Right lobe of liver (tissue), 6 donors: Measurements from ENCODE around the gene ATP6V0A1. TPM values are rescaled to one million over a fixed set of nuclear protein-coding genes. Genes with fewer than 3 reads are reported as not detected.

Source experiments
- ATAC-seq, 4 donors: fragments of 200-7000 bp; cut with Tn5 transposase; one replicate each; pipeline ENCODE4 v1.9.1; 2020; ENCODE audit warnings: mild to moderate bottlenecking in 4 of 4, moderate library complexity in 4 of 4
- DNase-seq, 3 donors: peaks; one replicate each; pipeline ENCODE4 v3.0.0-alpha.2; 2020
- H3K27ac ChIP-seq, 3 donors: fragments of 200-600 bp; one replicate each; pipeline ENCODE4 v1.8.0; 2022
- H3K27me3 ChIP-seq, 2 donors: fragments of 200-600 bp; one replicate each; pipeline ENCODE4 v1.8.0; 2022
- H3K36me3 ChIP-seq, 4 donors: fragments of 200-600 bp; sonication (generic) in 1 of 4; one replicate each; pipeline versions ENCODE4 v1.5.1 to v1.8.0; 2017 to 2022; ENCODE audit warnings: control low read depth in 1 of 4
- H3K4me1 ChIP-seq, 4 donors: fragments of 200-600 bp; sonication (generic) in 1 of 4; one replicate each; pipeline versions ENCODE4 v1.5.1 to v1.8.0; 2017 to 2022; ENCODE audit warnings: control low read depth in 1 of 4
- H3K4me3 ChIP-seq, 3 donors: fragments of 200-600 bp; one replicate each; pipeline ENCODE4 v1.8.0; 2022
- H3K9me3 ChIP-seq, 4 donors: fragments of 200-600 bp; sonication (generic) in 1 of 4; one replicate each; pipeline versions ENCODE4 v1.5.1 to v1.8.0; 2017 to 2022; ENCODE audit warnings: control low read depth in 1 of 4
- CTCF ChIP-seq, 4 donors: fragments of 200-600 bp in 3 of 4; fragments of 450-650 bp in 1 of 4; IDR thresholded peaks; one replicate each; pipeline versions ENCODE4 v1.5.1 to v1.8.0; 2016 to 2022; ENCODE audit warnings: antibody characterized with exemption in 4 of 4, mild to moderate bottlenecking in 2 of 4
- POLR2A ChIP-seq: fragments of 450-650 bp; IDR thresholded peaks from one replicate; pipeline ENCODE4 v1.6.1; 2017; ENCODE audit warnings: antibody characterized with exemption, mild to moderate bottlenecking
- WGBS: methylation state at CpG from one replicate; pipeline ENCODE4 v1.1.6; 2018; ENCODE audit warnings: low coverage, low lambda C conversion rate; ENCODE audit not compliant: insufficient coverage; ENCODE audit errors: missing lambda C conversion rate; 5-methylcytosine and 5-hydroxymethylcytosine counted together
- intact Hi-C, 2 donors: fragments of 100-400 bp; cut with DNase I; formaldehyde crosslinking; loops; one replicate each; pipeline versions ENCODE4 v1.11.2 to v1.14.1; 2022
- total RNA-seq, 6 experiments: library from RNA; depleted of rRNA in 2 of 6; stranded (reverse); fragments of >200 nt in 2 of 6; fragmentation: NEBNext Ultra II Directional in 3 of 6; extraction: Animal tissue kit (Norgen Biotek cat#: 25700) in 3 of 6; gene quantifications; one replicate each; pipeline versions ENCODE4 v1.1.0 to v1.2.4, GENCODE V29; 2016 to 2023
- donor health status: DM: no; HTN: yes; CAD: no.
- donor health status: DM: no; HTN: no; CAD: no.
- donor health status: DM: no; HTN: no; CAD: no.
- donor health status: DM: no; HTN: yes; CAD: no.
- donor health status: DM: no; HTN: yes; CAD: no.

ATP6V0A1 gene
- total RNA-seq, 6 experiments from 2014 or later: 36.4 to 66.0 (median 49.4) TPM

- intact Hi-C loops: no loop called here
- Histone ChIP-seq H3K27ac (no peak overlapping the region), H3K9me3 (no peaks in the 10 kb centered on the region), H3K4me1 (peaks cover 0 to 9% (median 0%) of the 10 kb centered on the region in 4 donors), H3K36me3 (peaks cover 2 to 37% (median 4%) of the 10 kb centered on the region in 4 donors), H3K4me3 (no peak overlapping the region), H3K27me3 (no peaks in the 10 kb centered on the region)
- 98% methylated on average over 4 of the region's 4 CpGs for whole genome bisulfite sequencing
- DNase-seq: no peak
- no peak for TF ChIP-seq POLR2A
- no peak for TF ChIP-seq CTCF (IDR thresholded peaks at IDR 0.05)
- ATAC-seq: no peak
Observed at GRCh38 chr17:42507671-42508070, 49.0 kb downstream of the ATP6V0A1 start.

- intact Hi-C loops: no loop called here
- Histone ChIP-seq H3K27me3 (no peaks in the 10 kb centered on the region), H3K9me3 (no peaks in the 10 kb centered on the region), H3K4me3 (no peak overlapping the region), H3K4me1 (peaks cover 0 to 11% (median 0%) of the 10 kb centered on the region in 4 donors), H3K36me3 (peaks cover 0 to 29% (median 3%) of the 10 kb centered on the region in 4 donors), H3K27ac (no peak overlapping the region)
- DNase-seq: no peak
- ATAC-seq: no peak
- WGBS: 75% methylated on average over 11 of the region's 12 CpGs
- TF ChIP-seq CTCF (IDR thresholded peaks at IDR 0.05): no peak
- no peak for TF ChIP-seq POLR2A
Observed at GRCh38 chr17:42508426-42509165, 49.9 kb downstream of the ATP6V0A1 start.

DNA sequence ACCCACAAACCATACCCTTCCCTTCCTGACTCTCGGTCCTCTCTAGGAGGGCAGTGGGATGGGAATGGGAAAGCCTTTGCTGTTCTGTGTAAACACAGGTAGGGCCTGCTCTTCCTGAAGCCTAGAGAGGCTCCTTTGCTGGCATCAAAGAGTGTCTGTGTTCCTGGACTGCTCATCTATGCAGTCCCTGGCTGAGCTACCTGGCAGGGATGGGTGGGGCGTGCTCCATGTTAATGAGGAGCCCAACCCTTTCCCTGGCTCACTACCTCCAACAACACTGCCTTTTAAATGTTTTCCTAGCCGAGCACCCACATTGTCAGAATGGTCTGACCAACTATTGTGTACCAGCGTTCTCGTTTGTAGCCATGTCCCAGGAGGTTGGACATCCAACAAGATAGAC is 50.7 kb downstream of the ATP6V0A1 start:
- H3K9me3 ChIP-seq: no peaks in the 10 kb centered on the region
- ATAC-seq: no peak
- intact Hi-C loops: no loop called here
- H3K36me3 ChIP-seq: peaks cover 0 to 30% (median 3%) of the 10 kb centered on the region in 4 donors
- DNase-seq: no peak
- peaks cover 0 to 11% (median 0%) of the 10 kb centered on the region in 4 donors for H3K4me1 ChIP-seq
- 80% methylated on average over 5 of the region's 5 CpGs for WGBS
- no peak overlapping the region for H3K27ac ChIP-seq
- no peak for TF ChIP-seq POLR2A
- TF ChIP-seq CTCF (IDR thresholded peaks at IDR 0.05): no peak
- no peak overlapping the region for H3K4me3 ChIP-seq
- no peaks in the 10 kb centered on the region for H3K27me3 ChIP-seq

GRCh38 chr17:42509841-42510240 is 51.2 kb downstream of the ATP6V0A1 start:
- H3K4me3 ChIP-seq: no peak overlapping the region
- H3K4me1 ChIP-seq: peaks cover 0 to 11% (median 0%) of the 10 kb centered on the region in 4 donors
- DNase-seq (no peak), ATAC-seq (no peak)
- intact Hi-C loops: loop anchor here in 1 of 2 donors (5.0 to 10.0 kb wide), 2 partner anchors 88 to 185 kb away; partner anchors contain the start of gene CAVIN1
- H3K9me3 ChIP-seq: no peaks in the 10 kb centered on the region
- H3K27ac ChIP-seq: no peak overlapping the region
- H3K27me3 ChIP-seq: no peaks in the 10 kb centered on the region
- no peak for TF ChIP-seq POLR2A
- no peak for TF ChIP-seq CTCF (IDR thresholded peaks at IDR 0.05)
- peaks cover 0 to 34% (median 3%) of the 10 kb centered on the region in 4 donors for H3K36me3 ChIP-seq
- WGBS: 58% methylated on average over 2 of the region's 2 CpGs
